ENCODE data around the gene HERC6.

GRCh38 chr4:88446124-88446523 lies 67.5 kb downstream of the HERC6 start:
- TF ChIP-seq POLR2A (IDR thresholded peaks at IDR 0.05; ENCODE audit: low read length) (no peak), GATA1 (IDR thresholded peaks at IDR 0.05; ENCODE audit: low read depth, low read length) (no peak)
